Stimulated activated CD4-positive, alpha-beta T cell treated with anti-CD3 and anti-CD28 coated beads, Interleukin-12 subunit alpha, Interleukin-12 subunit beta, amount 100 ng/mL, for 48 hours (primary cell): ENCODE measurements around the gene LRRC8B.
A peak's percentile ranks its signal among the peaks of the same experiment; 100 is the strongest.
"Not testable (repeated sequence)": the region's sequence is repeated elsewhere in the genome, so short reads cannot be mapped to it uniquely, and the experiment has no call there.

Experiments
- DNase-seq, 3 donors: peaks; one replicate each; pipeline ENCODE4 v3.0.0-alpha.2; 2020; ENCODE audit warnings: low read depth in 2 of 3, low spot score in 1 of 3

LRRC8B gene

DNA sequence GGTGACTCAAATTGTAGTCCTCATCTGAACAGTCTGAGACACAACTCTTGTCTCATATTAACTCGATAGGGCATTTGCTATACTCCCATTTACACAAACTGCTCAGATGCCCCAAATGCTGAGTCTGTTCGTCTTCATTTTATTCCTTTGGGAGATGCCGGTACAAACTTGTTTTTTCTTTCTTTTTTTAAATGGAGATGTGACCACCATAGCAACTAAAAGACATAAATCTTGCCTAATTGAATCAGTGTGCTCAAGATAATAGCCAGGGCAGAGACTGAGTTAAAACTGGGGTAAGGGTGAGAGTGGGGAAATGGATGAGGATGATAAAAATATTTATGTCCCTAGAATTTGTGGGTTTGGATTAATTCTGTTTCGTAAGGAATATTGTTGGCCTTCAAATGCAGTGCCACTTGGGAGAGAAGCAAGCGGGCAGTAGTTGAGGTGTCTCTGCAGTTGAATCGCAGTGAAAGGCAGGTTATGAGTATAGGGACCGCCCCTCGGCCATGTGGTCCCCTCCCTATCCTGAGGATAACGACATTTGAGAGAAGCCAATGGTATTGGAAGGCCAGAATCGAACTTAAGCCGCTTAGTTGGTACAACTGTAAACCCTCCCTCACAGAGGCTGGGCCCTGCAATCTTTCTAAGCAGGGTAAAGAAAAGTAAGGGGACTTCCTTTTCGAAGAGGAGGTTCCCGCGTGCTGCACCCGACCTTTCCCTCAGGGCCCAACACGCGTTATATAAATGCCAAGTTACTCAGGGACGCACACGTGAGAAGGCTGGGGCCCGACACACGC lies 859 bp upstream of the LRRC8B start:
- DNase-seq, result peak; percentile 54 to 66 (median 55)

DNA sequence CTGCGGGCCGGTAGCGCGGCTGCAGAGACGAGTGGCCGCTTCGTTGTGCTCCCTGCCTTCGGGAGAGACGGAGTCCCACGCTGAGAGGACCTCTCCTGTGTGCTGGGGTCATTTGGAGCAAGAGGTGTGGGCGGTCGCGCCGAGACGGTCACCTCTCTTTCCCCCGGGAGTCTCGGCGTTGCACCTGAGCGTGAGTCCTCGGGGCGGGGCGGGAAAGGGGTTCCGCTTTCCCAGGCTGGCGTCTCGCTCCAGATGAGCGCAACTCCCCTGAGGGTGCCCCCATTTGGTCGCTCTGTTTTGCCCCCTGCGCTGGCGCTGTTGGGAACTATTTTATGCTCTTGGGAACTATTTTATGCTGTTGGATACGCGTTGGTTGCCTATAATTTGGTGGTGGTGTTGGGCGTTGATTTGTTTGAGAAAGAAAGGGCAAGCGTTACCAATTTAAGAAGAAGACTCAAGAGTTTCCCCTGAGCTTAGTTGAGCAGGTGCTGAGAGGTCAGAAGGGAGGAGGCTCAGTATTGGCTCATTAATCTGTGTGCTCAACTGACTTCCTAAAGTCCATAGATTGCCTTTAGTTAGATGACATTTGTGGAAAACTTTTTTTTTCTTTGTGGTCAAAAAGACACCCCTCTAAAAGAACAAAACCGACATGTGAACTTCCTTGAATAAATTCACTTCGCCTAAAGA lies 683 bp downstream of the LRRC8B start:
- peak in 2 of 3 donors; percentile 16 for DNase-seq

DNA sequence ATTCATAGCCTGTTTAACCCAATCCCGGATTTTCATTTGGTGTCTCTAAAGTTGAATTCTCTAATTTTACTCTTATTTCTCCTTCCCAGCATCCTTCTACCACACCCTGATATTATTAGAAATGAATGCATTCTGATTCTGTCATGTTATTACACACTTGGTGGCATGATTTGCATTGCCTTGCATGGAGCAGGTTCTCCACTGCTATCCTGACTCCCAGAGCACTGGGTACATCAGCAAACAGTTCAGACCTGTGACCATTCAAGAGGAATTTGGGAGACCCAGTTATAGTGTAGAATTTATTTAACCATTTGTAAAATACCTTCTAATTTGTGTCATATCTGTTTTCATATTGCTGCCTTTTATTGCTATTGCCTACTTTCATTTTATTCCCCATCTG lies 2.6 kb downstream of the LRRC8B start:
- no peak for DNase-seq

DNA sequence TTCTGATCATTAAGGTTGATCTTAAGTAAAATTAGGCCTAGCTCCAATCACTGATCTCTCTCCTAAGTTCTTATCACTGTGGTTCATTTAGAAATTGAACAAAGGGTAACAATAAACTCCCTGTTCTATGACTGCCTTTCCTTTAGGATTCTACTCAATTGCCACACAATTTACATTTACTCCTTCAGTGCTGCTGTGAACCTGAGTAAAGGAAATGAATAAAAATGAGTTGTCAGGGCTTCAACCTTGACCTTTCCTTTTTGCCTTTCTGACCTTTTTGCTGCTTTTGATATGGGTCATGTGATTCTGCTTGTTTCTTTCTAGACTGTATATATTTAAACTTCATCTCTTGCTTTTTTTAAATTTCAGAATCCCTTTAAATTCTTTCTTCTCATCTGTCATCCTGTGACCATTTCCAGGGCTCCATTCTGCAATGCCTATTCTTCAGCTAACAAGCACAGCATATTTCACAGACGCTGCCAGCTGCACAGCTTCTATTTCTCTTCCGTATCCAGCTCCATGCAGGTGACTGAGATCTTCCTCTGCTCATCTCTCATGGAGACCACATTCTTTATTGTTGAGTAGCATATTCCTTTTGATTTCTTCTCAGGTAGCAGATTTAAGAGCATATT lies 3.2 kb downstream of the LRRC8B start:
- no peak for DNase-seq

DNA sequence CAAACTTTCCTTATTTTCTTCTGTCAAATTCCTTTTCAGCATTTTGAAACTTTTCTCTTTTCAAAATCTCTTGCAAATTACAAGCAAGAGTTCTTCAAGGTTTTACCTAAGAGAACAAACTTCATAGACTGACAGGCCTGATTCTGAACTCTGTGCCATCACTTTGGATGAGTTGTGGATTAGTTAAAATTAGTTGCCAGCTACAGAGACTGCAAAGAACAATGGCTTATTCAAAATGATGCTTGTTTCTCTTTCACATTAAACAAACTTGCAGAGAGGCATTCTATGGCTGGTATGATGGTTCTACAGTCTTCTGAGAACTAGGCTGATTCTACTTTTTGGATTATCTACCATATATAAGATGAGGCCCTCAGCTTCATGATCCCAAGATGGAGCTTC lies 3.8 kb downstream of the LRRC8B start:
- DNase-seq, result no peak

DNA sequence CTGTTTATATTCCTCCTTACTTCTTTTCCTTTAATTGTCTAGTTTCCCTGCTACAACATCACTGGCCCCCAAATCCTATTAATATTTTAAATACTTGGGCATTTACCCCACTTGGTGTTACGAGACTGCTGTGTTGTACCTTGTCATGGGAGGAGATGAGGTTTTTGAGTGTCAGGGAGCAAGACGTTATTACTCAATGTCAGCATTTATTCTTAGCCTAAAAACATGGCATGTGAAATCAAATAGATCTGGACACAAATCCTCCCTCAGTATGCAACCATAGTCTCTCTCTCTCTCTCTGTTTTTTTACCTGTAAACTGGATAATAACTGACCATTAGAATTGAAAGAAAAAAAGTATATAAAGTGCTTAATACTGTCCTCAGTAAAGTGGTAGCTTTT lies 4.6 kb downstream of the LRRC8B start:
- DNase-seq, result no peak

DNA sequence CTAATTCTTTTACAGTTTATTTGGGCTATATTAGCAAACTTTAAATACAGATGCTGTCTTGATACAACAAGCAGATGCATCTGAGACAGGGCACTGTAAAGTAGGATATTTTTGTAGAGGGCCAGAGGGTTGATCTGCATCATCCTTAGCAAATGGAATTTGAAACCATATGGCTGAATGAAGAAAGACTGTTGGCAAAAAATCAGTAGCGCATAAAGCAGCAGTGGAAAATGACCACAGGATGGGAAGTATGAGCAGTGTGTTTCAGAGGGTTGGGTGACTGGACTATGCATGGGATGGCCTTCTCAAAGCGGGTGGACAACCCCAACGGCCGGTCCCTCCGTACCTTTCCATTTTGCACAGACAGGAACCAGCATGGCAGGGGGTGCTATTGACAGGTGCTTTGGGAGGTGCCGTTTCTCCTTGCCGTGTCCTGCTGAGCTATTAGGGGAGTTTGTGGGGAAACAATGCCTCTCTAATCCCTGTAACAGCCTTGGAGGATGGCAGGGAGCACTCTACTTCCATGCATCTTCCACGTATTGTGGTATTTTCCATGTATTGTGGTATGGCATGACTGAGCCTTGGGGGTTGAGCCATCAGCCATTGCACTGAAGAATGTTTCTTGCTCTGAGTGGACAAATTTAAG lies 5.9 kb downstream of the LRRC8B start:
- no peak for DNase-seq

DNA sequence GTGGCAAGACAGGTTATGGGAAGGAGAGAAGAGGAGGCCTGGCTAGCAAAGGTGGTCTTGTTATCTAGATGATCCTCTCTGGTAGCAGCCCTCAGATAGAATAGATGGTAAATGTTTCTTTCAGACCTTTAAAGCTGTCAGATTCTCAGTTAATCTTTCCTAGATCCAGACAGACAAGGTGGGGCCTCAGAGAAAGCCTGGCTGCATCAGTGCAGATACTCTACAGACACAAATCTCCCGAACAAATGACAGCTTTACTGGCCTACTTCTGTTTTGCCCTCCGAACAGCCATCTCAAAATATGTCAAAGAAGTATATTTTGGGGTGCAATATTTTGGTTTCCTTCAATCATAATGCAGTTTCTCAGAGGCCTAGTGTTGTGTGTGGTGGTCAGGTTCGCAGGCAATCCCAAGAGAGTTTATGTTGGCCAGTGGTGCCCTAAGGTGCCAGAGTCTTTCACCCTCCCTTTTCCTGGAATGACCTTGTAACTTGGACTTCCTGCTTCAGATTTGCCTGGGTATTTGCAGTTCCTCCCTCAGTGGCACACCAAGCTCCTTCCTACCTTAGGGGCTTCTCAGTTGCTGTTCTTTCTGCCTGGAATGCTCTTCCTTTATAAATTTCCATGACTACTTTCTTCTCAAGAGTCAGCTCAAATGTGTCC lies 7.0 kb downstream of the LRRC8B start:
- DNase-seq, result no peak

DNA sequence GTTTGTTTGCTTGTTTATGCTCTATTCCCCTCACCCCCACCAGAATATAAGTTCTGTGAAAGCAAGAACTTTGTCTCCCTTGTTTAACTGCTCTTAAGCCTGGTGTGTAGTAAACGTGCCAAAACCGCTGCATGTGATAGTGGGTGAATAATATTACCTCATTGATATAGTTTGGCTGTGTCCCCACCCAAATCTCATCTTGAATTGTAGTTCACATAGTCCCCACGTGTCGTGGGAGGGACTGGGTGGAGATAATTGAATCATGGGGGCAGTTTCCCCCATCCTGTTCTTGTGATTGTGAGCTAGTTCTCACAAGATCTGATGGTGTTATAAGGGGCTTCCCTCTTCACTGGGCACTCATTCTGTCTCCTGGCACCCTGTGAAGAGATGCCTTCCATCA lies 7.6 kb downstream of the LRRC8B start:
- no peak for DNase-seq

DNA sequence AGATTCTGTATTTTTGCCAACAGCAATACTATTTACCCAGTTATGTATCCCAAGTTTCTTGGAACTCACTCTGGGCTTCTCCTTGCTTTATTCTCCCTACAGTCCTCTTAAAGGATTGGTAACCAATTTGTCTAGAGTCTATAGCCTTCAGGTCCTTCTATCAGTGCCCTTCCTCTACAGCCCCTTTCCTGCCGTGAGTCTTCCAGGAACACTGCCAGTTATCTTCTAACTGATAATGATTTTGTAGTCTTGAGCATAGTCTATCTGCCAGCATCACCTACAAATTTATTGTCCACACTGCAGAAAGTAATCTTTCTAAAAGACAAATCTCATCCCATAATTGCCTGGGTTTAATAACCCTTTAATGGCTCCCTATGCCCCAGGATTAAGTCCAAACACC lies 8.2 kb downstream of the LRRC8B start:
- DNase-seq, result no peak

DNA sequence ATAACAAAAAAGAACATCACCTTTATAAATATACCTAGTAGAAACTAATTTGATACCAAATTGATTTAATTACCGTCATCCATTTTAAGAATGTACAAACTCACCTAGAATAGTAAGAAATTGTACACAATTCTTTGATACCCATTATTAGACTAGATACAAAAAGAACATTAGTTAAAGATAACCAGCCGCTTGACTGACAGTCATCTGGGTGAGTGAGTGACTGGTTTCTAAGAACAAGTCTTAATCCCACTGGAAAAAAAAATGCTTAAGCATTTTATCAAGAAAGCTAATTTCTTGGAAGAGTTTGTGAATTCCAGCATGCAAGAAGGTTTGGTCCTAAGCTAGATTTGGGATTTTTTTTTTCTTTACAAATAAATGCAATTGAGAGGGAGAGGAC lies 10.9 kb downstream of the LRRC8B start:
- DNase-seq, result no peak

DNA sequence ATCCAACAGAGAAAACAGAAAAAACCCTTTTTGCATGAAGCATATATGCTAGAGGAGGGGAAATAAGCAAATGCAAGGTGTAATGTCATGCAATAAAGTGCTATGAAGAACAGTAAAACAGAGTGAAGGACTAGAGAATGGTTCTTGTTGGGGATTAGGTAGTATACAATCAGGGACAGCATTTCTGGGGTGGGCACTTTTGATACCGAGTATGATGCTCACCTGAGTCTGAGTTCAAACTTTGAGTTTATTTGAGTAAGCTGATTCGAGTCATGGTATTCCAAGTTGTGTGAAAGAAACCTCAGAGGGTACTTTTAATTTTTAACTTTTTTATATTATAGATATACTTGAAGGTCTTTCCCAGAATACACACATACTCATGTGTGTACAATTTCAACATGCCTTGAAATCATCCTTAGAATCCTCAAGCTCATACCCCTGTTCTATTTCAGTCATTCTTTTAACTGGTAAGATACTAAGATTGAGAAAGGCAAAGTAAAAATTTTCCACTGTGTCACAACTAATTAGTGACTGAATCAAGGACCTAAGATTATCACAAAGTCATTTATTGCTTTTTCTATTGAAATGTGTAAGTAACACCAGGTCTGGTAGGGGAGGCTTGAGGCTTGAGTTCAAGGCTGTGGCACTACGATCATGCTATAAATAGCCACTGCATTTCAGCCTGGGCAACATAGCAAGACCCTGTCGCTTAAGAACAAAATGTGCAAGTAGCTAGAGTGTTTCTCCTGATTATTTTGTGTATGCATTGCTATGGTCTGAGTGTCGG lies 12.1 kb downstream of the LRRC8B start:
- DNase-seq, result peak in 1 of 3 donors; percentile 17

DNA sequence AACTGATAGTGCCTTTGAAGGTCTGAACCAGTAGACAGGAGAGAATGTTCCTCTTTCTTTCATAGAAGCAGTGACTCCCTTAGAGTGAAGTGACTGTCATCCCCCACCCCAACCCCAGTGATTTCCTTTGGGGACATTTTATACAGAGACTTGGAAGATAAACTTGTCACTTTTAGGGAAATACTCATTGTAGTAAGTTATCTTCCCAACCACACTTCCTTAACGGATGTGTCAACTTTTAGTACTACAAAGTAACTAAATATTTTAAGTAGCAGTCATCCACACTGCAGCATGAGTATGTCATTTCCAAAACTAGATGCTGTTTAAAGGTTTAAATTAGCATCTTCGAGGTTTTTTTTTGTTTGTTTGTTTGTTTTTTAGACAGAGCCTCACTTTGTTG lies 13.7 kb downstream of the LRRC8B start:
- no peak for DNase-seq

DNA sequence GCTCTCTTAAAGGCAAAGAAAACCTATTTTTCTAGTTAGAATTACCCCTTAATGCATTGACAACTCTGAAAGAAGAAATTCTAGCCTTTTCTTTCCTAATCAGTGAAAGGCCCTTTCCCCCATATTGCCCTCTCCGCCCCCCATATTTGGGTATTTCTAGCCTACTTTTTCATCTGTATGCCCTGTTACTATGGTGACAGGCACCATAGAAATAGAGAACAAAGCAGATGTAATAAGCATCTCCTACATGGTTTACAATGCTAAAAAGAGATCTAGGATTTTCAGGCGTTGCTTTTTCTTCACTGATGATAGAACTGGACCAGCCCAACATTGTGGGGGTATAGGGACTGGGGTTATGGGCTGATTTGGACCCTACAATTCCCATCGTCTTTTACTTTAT lies 14.5 kb downstream of the LRRC8B start:
- DNase-seq, result no peak

DNA sequence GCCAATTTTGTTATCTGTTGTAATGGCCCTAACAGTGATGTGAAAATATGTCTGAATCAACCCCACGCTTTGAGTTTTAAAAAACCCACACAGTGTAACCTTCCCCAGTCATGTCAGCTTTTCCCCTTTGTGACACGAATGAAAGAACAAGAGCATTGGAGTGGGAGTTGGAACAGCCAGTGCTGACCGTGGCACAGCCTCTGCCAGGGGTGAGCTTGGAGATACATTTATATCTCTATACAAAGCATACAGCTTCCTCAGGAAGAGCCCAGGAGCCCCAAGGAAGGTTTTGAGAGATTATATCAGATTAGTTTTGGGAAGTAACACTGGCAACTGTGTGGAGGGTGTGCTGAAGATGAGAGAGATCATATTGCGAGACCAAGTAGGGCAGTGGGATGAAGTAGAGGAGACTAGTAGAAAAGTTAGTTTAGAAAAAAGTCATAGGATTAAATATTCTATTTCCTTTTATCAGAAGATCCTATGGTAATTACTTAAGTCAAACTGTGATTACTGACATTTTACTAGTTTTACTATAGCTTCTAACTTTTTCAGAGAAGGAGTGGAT lies 15.9 kb downstream of the LRRC8B start:
- DNase-seq, result no peak

DNA sequence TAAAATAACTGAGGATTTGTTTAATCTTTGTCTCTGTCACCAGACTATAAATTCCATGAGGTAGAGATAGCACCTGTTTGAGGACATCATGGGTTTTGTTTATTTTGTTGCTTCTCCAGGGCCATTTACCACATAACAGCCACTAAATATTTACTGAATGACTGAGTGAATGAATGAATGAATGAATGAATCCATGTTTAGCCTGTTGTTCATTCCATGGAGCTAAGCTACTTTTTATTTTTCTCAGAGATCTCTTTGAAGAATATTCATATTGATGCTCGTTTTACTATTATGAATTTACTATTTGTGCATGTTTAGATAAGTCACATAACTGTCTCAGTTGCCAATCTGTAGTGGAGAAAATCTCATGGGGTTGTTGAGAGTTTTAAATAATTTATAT lies 17.7 kb downstream of the LRRC8B start:
- no peak for DNase-seq

DNA sequence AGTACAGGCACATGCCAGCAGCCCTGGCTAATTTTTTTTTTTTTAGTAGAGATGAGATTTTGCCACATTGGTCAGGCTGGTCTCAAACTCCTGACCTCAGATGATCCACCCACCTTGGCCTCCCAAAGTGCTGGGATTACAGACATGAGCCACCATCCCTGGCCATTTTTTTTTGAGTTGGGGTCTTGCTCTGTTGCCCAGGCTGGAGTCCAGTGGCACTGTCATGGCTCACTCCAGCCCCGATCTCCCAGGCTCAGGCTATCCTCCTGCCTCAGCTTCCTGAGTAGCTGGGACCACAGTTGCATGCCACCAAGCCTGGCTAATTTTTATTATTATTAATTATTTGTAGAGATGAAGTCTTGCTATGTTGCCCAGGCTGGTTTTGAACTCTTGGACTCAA lies 19.0 kb downstream of the LRRC8B start:
- DNase-seq, result not testable (repeated sequence)

DNA sequence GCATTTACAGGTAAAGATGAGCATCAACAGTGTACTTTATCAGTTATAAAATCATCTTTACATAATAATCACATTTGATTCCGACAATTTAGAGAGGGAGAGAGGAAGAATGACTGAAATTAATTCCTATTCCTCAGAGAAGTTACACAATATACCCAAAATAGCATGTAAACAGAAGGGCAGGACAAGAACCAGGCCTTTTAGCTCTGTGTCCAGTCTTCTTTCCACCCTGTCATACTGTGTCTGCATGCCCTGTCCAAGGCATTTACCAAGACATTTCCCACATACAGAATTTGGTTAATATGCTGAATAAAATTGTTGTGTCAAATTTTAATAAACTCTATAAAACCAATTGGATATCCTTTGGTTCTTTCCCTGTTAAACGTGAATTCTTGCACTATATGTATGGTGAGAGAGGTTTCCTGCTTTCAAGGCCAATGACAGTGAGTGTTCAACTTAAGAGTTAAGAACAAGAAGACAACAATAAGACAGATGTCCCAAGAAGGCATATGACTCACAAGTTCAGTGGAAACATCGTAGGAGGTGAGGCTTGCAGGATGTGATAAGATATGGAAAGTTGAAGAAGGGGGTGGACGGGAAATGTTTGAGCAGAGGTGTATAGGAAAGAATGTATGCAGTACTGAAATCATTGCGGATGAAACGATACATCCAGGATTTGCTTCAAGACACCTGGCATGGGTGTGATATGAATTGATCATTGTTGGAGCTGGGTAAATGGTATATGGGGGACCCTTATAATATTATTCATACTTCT lies 20.8 kb downstream of the LRRC8B start:
- DNase-seq, result peak in 2 of 3 donors; percentile 22 to 82
